Activated T-cell treated with anti-CD3 and anti-CD28 coated beads, Interleukin-2, amount 50 U/mL, for 72 hours (primary cell): Measurements from ENCODE around the gene USP5. TPM values are rescaled to one million over a fixed set of nuclear protein-coding genes. Genes with fewer than 3 reads are reported as not detected.
A peak's percentile ranks its signal among the peaks of the same experiment; 100 is the strongest.
"Not testable (repeated sequence)": the region's sequence is repeated elsewhere in the genome, so short reads cannot be mapped to it uniquely, and the experiment has no call there.

Source experiments
- ATAC-seq, 2 donors: fragments of 150-1000 bp; cut with Tn5 transposase; replicated peaks in 1 of 2; 2 replicates each; pipeline ENCODE4 v1.10.0; 2021; ENCODE audit warnings: moderate library complexity in 2 of 2, mild to moderate bottlenecking in 1 of 2
- DNase-seq, 2 donors: peaks; one replicate each; pipeline ENCODE4 v3.0.0; 2021 to 2022; ENCODE audit warnings: mixed read lengths in 1 of 2
- H3K27ac Mint-ChIP-seq: one replicate; pipeline ENCODE4 v1.8.0; 2022; ENCODE audit warnings: mild to moderate bottlenecking, moderate library complexity, mixed read lengths
- H3K27me3 Mint-ChIP-seq: one replicate; pipeline ENCODE4 v1.8.0; 2022; ENCODE audit warnings: low read depth, mixed read lengths
- H3K36me3 Mint-ChIP-seq, 2 donors: one replicate each; pipeline ENCODE4 v1.8.0; 2022; ENCODE audit warnings: mixed read lengths in 2 of 2, mild to moderate bottlenecking in 1 of 2; ENCODE audit not compliant: insufficient read depth in 2 of 2
- H3K4me1 Mint-ChIP-seq: one replicate; pipeline ENCODE4 v1.8.0; 2022; ENCODE audit warnings: low read depth, mixed read lengths
- H3K4me3 Mint-ChIP-seq, 2 donors: one replicate each; pipeline ENCODE4 v1.8.0; 2022; ENCODE audit warnings: mild to moderate bottlenecking in 2 of 2, mixed read lengths in 2 of 2, moderate library complexity in 2 of 2
- H3K9me3 Mint-ChIP-seq, 2 donors: one replicate each; pipeline ENCODE4 v1.8.0; 2022; ENCODE audit warnings: mixed read lengths in 2 of 2
- total RNA-seq, 2 donors: library from RNA; stranded (reverse); gene quantifications; one replicate each; pipeline ENCODE4 v1.2.3, GENCODE V29; 2022

USP5 gene
- total RNA-seq, 2 donors from 2014 or later: 98.0 to 105 TPM

- DNase-seq (no peak), ATAC-seq (no peak)
- no peaks in the 10 kb centered on the region for H3K9me3 Mint-ChIP-seq
- peaks cover 2 to 8% of the 10 kb centered on the region in 2 donors for H3K36me3 Mint-ChIP-seq
- no peak overlapping the region for H3K27ac Mint-ChIP-seq
- no peak overlapping the region for H3K4me3 Mint-ChIP-seq
- H3K4me1 Mint-ChIP-seq: no peaks in the 10 kb centered on the region
- no peaks in the 10 kb centered on the region for H3K27me3 Mint-ChIP-seq
Measured at GRCh38 chr12:6883683-6884082, 31.7 kb downstream of the USP5 start.

- Mint-ChIP-seq H3K9me3 (no peaks in the 10 kb centered on the region), H3K36me3 (peaks cover 2 to 8% of the 10 kb centered on the region in 2 donors), H3K27me3 (no peaks in the 10 kb centered on the region), H3K27ac (no peak overlapping the region), H3K4me3 (no peak overlapping the region), H3K4me1 (peaks cover 1% of the 10 kb centered on the region)
- ATAC-seq (no peak), DNase-seq (no peak)
Measured at GRCh38 chr12:6884539-6884938, 32.6 kb downstream of the USP5 start.

GRCh38 chr12:6886206-6886999, 34.5 kb downstream of the USP5 start:
- not testable (repeated sequence) for H3K27ac Mint-ChIP-seq, ATAC-seq, H3K27me3 Mint-ChIP-seq, H3K36me3 Mint-ChIP-seq, DNase-seq, H3K4me3 Mint-ChIP-seq, H3K9me3 Mint-ChIP-seq
- peaks cover 17% of the 10 kb centered on the region for H3K4me1 Mint-ChIP-seq

GRCh38 chr12:6887460-6887859, 35.5 kb downstream of the USP5 start:
- peaks cover 28% of the 10 kb centered on the region for H3K4me1 Mint-ChIP-seq
- ATAC-seq: no peak
- DNase-seq: no peak
- no peak overlapping the region for H3K27ac Mint-ChIP-seq
- peaks cover 2 to 8% of the 10 kb centered on the region in 2 donors for H3K36me3 Mint-ChIP-seq
- H3K9me3 Mint-ChIP-seq: no peaks in the 10 kb centered on the region
- no peak overlapping the region for H3K4me3 Mint-ChIP-seq
- H3K27me3 Mint-ChIP-seq: no peaks in the 10 kb centered on the region

GRCh38 chr12:6888360-6888759, 36.4 kb downstream of the USP5 start:
- DNase-seq (no peak), ATAC-seq (no peak)
- Mint-ChIP-seq H3K27ac (no peak overlapping the region), H3K36me3 (peaks cover 2 to 8% of the 10 kb centered on the region in 2 donors), H3K4me1 (peaks cover 31% of the 10 kb centered on the region), H3K27me3 (no peaks in the 10 kb centered on the region), H3K4me3 (no peak overlapping the region), H3K9me3 (no peaks in the 10 kb centered on the region)

- H3K4me1 Mint-ChIP-seq: peaks cover 31% of the 10 kb centered on the region
- not testable (repeated sequence) for H3K36me3 Mint-ChIP-seq, H3K9me3 Mint-ChIP-seq, DNase-seq, ATAC-seq, H3K4me3 Mint-ChIP-seq, H3K27ac Mint-ChIP-seq, H3K27me3 Mint-ChIP-seq
Measured at GRCh38 chr12:6888794-6889193, 36.8 kb downstream of the USP5 start.

- H3K9me3 Mint-ChIP-seq, ATAC-seq, H3K27me3 Mint-ChIP-seq, H3K36me3 Mint-ChIP-seq, DNase-seq: not testable (repeated sequence)
- peaks cover 31% of the 10 kb centered on the region for H3K4me1 Mint-ChIP-seq
- peak overlapping the region; percentile 79 to 91 for H3K4me3 Mint-ChIP-seq
- H3K27ac Mint-ChIP-seq: peak overlapping the region; percentile 97
Measured at GRCh38 chr12:6889775-6890573, 38.0 kb downstream of the USP5 start.

GRCh38 chr12:6890789-6891645, 39.1 kb downstream of the USP5 start:
- Mint-ChIP-seq H3K36me3 (no peaks in the 10 kb centered on the region), H3K4me3 (peak overlapping the region; percentile 79 to 91), H3K27ac (peak overlapping the region; percentile 97), H3K9me3 (no peaks in the 10 kb centered on the region), H3K27me3 (no peaks in the 10 kb centered on the region), H3K4me1 (peaks cover 31% of the 10 kb centered on the region)
- ATAC-seq (peak; percentile 96), DNase-seq (peak; percentile 99 to 100)

GRCh38 chr12:6891646-6892001, 39.7 kb downstream of the USP5 start:
- Mint-ChIP-seq H3K9me3 (no peaks in the 10 kb centered on the region), H3K36me3 (no peaks in the 10 kb centered on the region), H3K27me3 (no peaks in the 10 kb centered on the region), H3K4me1 (peaks cover 31% of the 10 kb centered on the region), H3K27ac (peak overlapping the region; percentile 93), H3K4me3 (peak overlapping the region; percentile 79 to 91)
- ATAC-seq: peak; percentile 3 to 10
- DNase-seq: no peak

- not testable (repeated sequence) for DNase-seq, H3K9me3 Mint-ChIP-seq, H3K36me3 Mint-ChIP-seq, H3K27me3 Mint-ChIP-seq, ATAC-seq
- Mint-ChIP-seq H3K4me1 (peaks cover 31% of the 10 kb centered on the region), H3K27ac (peak overlapping the region; percentile 69), H3K4me3 (peak overlapping the region; percentile 79 to 91)
Measured at GRCh38 chr12:6892683-6893082, 40.7 kb downstream of the USP5 start.

GRCh38 chr12:6894321-6894720, 42.4 kb downstream of the USP5 start:
- DNase-seq (no peak), ATAC-seq (no peak)
- H3K9me3 Mint-ChIP-seq: no peaks in the 10 kb centered on the region
- no peaks in the 10 kb centered on the region for H3K27me3 Mint-ChIP-seq
- no peak overlapping the region for H3K27ac Mint-ChIP-seq
- no peaks in the 10 kb centered on the region for H3K36me3 Mint-ChIP-seq
- no peak overlapping the region for H3K4me3 Mint-ChIP-seq
- H3K4me1 Mint-ChIP-seq: peaks cover 32% of the 10 kb centered on the region

GRCh38 chr12:6896846-6897435, 45.0 kb downstream of the USP5 start:
- no peak overlapping the region for H3K4me3 Mint-ChIP-seq
- DNase-seq: no peak
- ATAC-seq: no peak
- peaks cover 22% of the 10 kb centered on the region for H3K4me1 Mint-ChIP-seq
- H3K36me3 Mint-ChIP-seq: no peaks in the 10 kb centered on the region
- H3K27me3 Mint-ChIP-seq: no peaks in the 10 kb centered on the region
- H3K27ac Mint-ChIP-seq: no peak overlapping the region
- H3K9me3 Mint-ChIP-seq: no peaks in the 10 kb centered on the region
